Gastrocnemius medialis (tissue), 4 donors: Measurements from ENCODE around the gene ZNF550. TPM values are rescaled to one million over a fixed set of nuclear protein-coding genes. Genes with fewer than 3 reads are reported as not detected.
A peak's percentile ranks its signal among the peaks of the same experiment; 100 is the strongest.
"Not testable (repeated sequence)": the region's sequence is repeated elsewhere in the genome, so short reads cannot be mapped to it uniquely, and the experiment has no call there.

Experiments used
- ATAC-seq, 2 donors: fragments of 150-250 bp; one replicate each; pipeline ENCODE4 v1.9.1; 2016
- DNase-seq, 2 donors: peaks; one replicate each; pipeline ENCODE4 v3.0.0-alpha.2; 2019
- H3K27ac ChIP-seq, 4 donors: fragments of 200-600 bp; sonication (generic); 1 replicate in 1 of 4; 2 replicates in 3 of 4; pipeline ENCODE4 v1.5.1; 2016 to 2018; ENCODE audit warnings: mild to moderate bottlenecking in 2 of 4, moderate library complexity in 1 of 4
- H3K27me3 ChIP-seq, 3 donors: fragments of 200-600 bp; sonication (generic) in 2 of 3; 1 replicate in 1 of 3; 2 replicates in 2 of 3; pipeline versions ENCODE4 v1.5.1 to v1.6.0; 2016 to 2019; ENCODE audit warnings: mild to moderate bottlenecking in 1 of 3, moderate library complexity in 1 of 3
- H3K36me3 ChIP-seq, 2 donors: fragments of 200-600 bp; sonication (generic) in 1 of 2; one replicate each; pipeline ENCODE4 v1.5.1; 2017 to 2018
- H3K4me1 ChIP-seq, 2 donors: fragments of 200-600 bp; sonication (generic) in 1 of 2; one replicate each; pipeline ENCODE4 v1.5.1; 2016 to 2017; ENCODE audit warnings: mild to moderate bottlenecking in 2 of 2
- H3K4me3 ChIP-seq, 4 donors: fragments of 200-600 bp; sonication (generic) in 3 of 4; 1 replicate in 1 of 4; 2 replicates in 3 of 4; pipeline ENCODE4 v1.5.1; 2016 to 2019; ENCODE audit warnings: mild to moderate bottlenecking in 2 of 4
- H3K9me3 ChIP-seq, 3 donors: fragments of 200-600 bp; sonication (generic) in 2 of 3; 1 replicate in 1 of 3; 2 replicates in 2 of 3; pipeline ENCODE4 v1.5.1; 2016 to 2019
- CTCF ChIP-seq, 5 experiments: fragments of 450-650 bp in 3 of 5; fragments of 200-600 bp in 2 of 5; sonication (generic) in 2 of 5; IDR thresholded peaks in 4 of 5; conservative IDR thresholded peaks in 1 of 5; 1 replicate in 4 of 5; 2 replicates in 1 of 5; pipeline ENCODE4 v1.5.1; 2016 to 2019; ENCODE audit warnings: antibody characterized with exemption in 5 of 5, mild to moderate bottlenecking in 3 of 5, moderate library complexity in 3 of 5
- POLR2A ChIP-seq, 2 donors: fragments of 450-650 bp; IDR thresholded peaks; one replicate each; pipeline ENCODE4 v1.6.1; 2017; ENCODE audit warnings: antibody characterized with exemption in 2 of 2, mild to moderate bottlenecking in 2 of 2, moderate library complexity in 2 of 2
- in situ Hi-C, 4 donors: fragments of 200-750 bp; cut with MboI; loops; one replicate each; pipeline versions ENCODE4 v1.15.0 to v1.8.0; 2017; ENCODE audit warnings: low sequenced_read_pairs in 4 of 4
- intact Hi-C: fragments of 100-400 bp; cut with DNase I; formaldehyde crosslinking; loops from one replicate; pipeline ENCODE4 v1.15.1; 2023; ENCODE audit warnings: low total_unique reads
- total RNA-seq, 4 donors: library from RNA; depleted of rRNA; stranded (reverse); fragments of >200 nt; gene quantifications; one replicate each; pipeline versions ENCODE4 v1.1.0 to v1.2.3, GENCODE V29; 2016

ZNF550 gene
- total RNA-seq, 4 donors from 2014 or later = 0.87 to 9.1 (median 2.6) TPM

DNA sequence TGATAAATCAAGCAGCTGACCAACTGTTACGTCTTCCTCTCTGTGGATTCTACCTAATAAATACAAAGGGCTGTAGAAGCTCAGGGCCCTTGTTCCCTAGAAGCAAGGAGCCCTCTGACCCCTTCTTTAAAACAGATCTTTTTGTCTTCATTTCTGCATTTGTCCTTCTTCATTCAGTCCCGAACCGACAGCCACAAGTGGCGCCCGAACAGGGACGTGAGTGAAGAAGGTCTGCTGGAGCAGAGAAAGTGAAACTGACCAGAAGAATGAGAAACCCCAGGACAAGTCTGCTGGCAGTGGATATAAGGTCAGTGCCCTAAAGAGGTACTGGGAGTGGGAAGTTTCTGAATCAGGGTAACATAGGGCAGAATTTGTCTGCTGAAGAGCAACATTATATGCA, 46.8 kb downstream of the ZNF550 start:
- H3K36me3 ChIP-seq = peaks cover 0 to 77% of the 10 kb centered on the region in 2 donors

DNA sequence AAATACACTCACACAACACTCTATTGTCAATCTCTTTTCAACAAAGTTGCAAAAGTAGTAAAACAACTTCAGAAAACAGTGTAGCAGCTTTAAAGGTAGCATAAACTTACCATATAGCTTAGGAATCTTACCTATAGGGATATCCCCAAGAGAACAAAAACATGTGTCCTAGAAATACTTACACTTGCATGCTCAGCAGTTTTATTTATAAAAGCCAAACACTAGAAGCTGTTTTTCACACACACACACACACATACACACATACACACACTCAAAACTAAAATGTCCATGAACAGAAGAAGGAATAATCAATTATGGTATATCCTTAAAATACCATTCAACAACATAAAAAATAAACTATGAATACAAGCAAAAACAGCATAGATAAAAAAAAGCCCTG, 48.2 kb downstream of the ZNF550 start:
- H3K27me3 ChIP-seq = no peaks in the 10 kb centered on the region
- TF ChIP-seq CTCF (IDR thresholded peaks at IDR 0.05 in 4 of 5, conservative IDR thresholded peaks at IDR 0.05 in 1 of 5) (no peak), POLR2A (IDR thresholded peaks at IDR 0.05) (no peak)
- no peak overlapping the region for H3K4me3 ChIP-seq
- no peak for DNase-seq
- H3K27ac ChIP-seq = no peak overlapping the region
- H3K9me3 ChIP-seq = peaks cover 6 to 13% (median 6%) of the 10 kb centered on the region in 3 donors
- intact Hi-C loops = no loop called here
- ATAC-seq = no peak
- no peaks in the 10 kb centered on the region for H3K4me1 ChIP-seq
- peaks cover 0 to 78% of the 10 kb centered on the region in 2 donors for H3K36me3 ChIP-seq
- in situ Hi-C loops = no loop called here

More for the DNA sequence above, 46.8 kb downstream of the ZNF550 start:
- DNase-seq = no peak
- no peak overlapping the region for H3K27ac ChIP-seq
- no peaks in the 10 kb centered on the region for H3K4me1 ChIP-seq
- peaks cover 6 to 13% (median 6%) of the 10 kb centered on the region in 3 donors for H3K9me3 ChIP-seq
- in situ Hi-C loops (no loop called here), intact Hi-C loops (no loop called here)
- TF ChIP-seq CTCF (IDR thresholded peaks at IDR 0.05 in 4 of 5, conservative IDR thresholded peaks at IDR 0.05 in 1 of 5) (no peak), POLR2A (IDR thresholded peaks at IDR 0.05) (no peak)
- H3K4me3 ChIP-seq = peak overlapping the region in 1 of 4 donors; percentile 32
- no peak for ATAC-seq
- H3K27me3 ChIP-seq = no peaks in the 10 kb centered on the region

DNA sequence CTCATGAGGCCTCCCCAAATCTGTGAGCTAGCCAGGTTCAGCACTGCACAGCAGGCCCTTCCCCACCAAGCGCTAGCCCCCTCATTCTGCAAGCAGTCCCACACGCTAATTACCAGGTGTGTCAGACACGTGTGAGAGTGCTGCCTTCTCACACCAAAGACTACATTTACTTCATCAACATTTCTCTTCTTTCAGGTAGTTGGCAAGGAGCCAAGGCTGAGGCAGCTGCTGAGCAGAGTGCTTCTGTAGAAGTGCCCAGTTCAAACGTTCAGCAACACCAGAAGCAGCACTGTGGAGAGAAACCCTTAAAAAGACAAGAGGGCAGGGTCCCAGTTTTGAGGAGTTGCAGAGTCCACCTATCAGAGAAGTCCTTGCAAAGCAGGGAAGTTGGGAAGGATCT, 53.5 kb downstream of the ZNF550 start:
- intact Hi-C loops = loop anchor here (10.0 kb wide), 1 partner anchor 221 kb away; the partner anchor contains the start of gene ZNF460
- Histone ChIP-seq H3K36me3 (peaks cover 0 to 64% of the 10 kb centered on the region in 2 donors), H3K9me3 (peaks cover 0 to 5% (median under 1%) of the 10 kb centered on the region in 3 donors), H3K4me3 (no peak overlapping the region), H3K27ac (no peak overlapping the region), H3K27me3 (no peaks in the 10 kb centered on the region), H3K4me1 (peaks cover 0 to 3% of the 10 kb centered on the region in 2 donors)
- in situ Hi-C loops = no loop called here
- DNase-seq (no peak), ATAC-seq (no peak)
- no peak for TF ChIP-seq POLR2A (IDR thresholded peaks at IDR 0.05)
- no peak for TF ChIP-seq CTCF (IDR thresholded peaks at IDR 0.05 in 4 of 5, conservative IDR thresholded peaks at IDR 0.05 in 1 of 5)

DNA sequence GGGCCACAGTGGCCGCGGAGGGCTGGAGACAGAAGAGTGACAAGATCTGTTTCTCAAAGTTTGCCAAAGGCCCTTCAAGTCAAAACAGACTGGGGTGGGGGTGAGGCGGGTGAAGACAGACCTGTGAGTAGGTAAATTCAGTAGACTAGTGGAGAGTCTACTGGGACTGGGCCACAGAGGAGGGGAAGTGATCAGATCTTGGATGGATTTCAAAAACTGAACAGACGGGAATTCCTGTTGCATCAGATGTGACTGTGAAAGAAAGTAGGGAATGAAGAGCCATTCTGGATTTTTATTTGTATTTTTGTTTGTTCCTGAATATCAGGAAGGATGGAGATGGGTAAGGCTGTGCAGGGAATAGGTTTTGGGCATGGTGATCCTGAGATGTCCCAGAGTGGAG, 59.3 kb downstream of the ZNF550 start:
- ATAC-seq, H3K27me3 ChIP-seq, DNase-seq, in situ Hi-C loops, H3K27ac ChIP-seq, H3K9me3 ChIP-seq: not testable (repeated sequence)
- intact Hi-C loops = loop anchor here (10.0 kb wide), 1 partner anchor 216 kb away; the partner anchor contains the start of gene ZNF460
- Histone ChIP-seq H3K4me3 (peak overlapping the region; percentile 23 to 97 (median 58)), H3K36me3 (peaks cover 0 to 17% of the 10 kb centered on the region in 2 donors), H3K4me1 (peaks cover 6 to 11% of the 10 kb centered on the region in 2 donors)

DNA sequence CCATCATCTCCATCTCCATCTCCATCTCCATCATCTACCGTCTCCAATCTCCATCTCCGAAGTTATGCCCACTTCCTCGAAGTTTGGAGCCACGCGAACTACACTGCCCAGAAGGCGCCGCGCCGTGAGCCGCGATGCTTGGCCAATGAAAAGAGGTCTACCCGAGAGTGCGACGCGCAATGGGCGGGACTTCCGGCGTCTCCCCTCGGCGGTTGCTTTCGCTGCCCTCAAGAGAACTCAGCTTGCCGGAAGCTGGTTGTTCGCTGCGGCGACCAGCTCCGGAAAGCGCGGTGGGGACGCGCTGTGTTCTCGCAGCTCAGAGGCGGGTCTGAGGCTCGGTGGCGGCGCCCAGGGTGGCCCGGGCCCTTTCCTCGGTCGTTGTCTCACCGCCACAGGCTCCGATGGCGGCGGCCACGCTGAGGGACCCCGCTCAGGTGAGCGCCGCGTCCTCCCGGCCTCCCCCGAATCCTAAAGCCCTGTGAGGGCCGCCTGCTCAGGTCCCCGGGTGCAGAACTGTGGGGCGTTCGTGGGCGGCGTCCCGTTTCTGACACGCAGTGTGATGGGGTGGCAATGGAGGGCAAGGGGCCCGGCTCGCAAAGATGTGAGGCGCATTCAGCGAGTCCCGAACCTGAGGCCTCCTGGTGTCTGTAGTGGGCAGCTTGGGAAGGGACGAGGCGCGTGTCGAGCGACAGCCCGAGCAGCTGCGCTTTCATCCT, 59.8 kb downstream of the ZNF550 start, which contains the start of gene ZNF773:
ZNF773 (plus strand) TSS at position 259 of the 716 bp plus-strand sequence; CDS start at position 402, 143 bp downstream.
- H3K9me3 ChIP-seq, in situ Hi-C loops, H3K27me3 ChIP-seq: not testable (repeated sequence)
- Histone ChIP-seq H3K36me3 (peaks cover 0 to 12% of the 10 kb centered on the region in 2 donors), H3K4me1 (peaks cover 6 to 11% of the 10 kb centered on the region in 2 donors), H3K4me3 (peak within 1 kb of the TSS; percentile 68 to 100 (median 94)), H3K27ac (peak within 1 kb of the TSS; percentile 88 to 92 (median 90))
- TF ChIP-seq POLR2A (IDR thresholded peaks at IDR 0.05) = peak; percentile 79 to 85
- intact Hi-C loops = loop anchor here (1.0 to 10.0 kb wide), 4 partner anchors 13 to 247 kb away; partner anchors contain the start of genes ZNF419, ZNF460, ZNF549 and ZNF776
- DNase-seq (peak; percentile 92), ATAC-seq (peak; percentile 99)

GRCh38 chr19:57499332-57499679, 60.4 kb downstream of the ZNF550 start:
- not testable (repeated sequence) for H3K27me3 ChIP-seq
- intact Hi-C loops = loop anchor here (1.0 to 2.0 kb wide), 3 partner anchors 12 to 247 kb away; partner anchors contain the start of genes ZNF419, ZNF549 and ZNF776
- H3K4me3 ChIP-seq = peak overlapping the region in 2 of 4 donors; percentile 68 to 97

GRCh38 chr19:57488299-57488644, 71.4 kb downstream of the ZNF550 start:
- H3K27ac ChIP-seq, H3K4me1 ChIP-seq, H3K27me3 ChIP-seq, intact Hi-C loops, DNase-seq, in situ Hi-C loops, H3K9me3 ChIP-seq: not testable (repeated sequence)
- Histone ChIP-seq H3K36me3 (peaks cover 4 to 28% of the 10 kb centered on the region in 2 donors), H3K4me3 (peak overlapping the region in 3 of 4 donors; percentile 27 to 100 (median 31))
- peak; percentile 13 to 14 for ATAC-seq

More at GRCh38 chr19:57499332-57499679, 60.4 kb downstream of the ZNF550 start:
- ATAC-seq, H3K27ac ChIP-seq, H3K9me3 ChIP-seq, in situ Hi-C loops, DNase-seq: not testable (repeated sequence)
- peaks cover 0 to 11% of the 10 kb centered on the region in 2 donors for H3K36me3 ChIP-seq
- peaks cover 6 to 11% of the 10 kb centered on the region in 2 donors for H3K4me1 ChIP-seq
